Smooth muscle cell (in vitro differentiated cells): ENCODE data around the gene COL25A1. TPM values are rescaled to one million over a fixed set of nuclear protein-coding genes. Genes with fewer than 3 reads are reported as not detected.

Source experiments
- DNase-seq: peaks from one replicate; lab custom pipeline; 2025; ENCODE audit not compliant: unreplicated experiment; lab: John Stamatoyannopoulos, UW
- H2AFZ ChIP-seq: fragments of 200-600 bp; sonication (generic); 2 replicates; pipeline ENCODE4 v1.6.0; 2016; ENCODE audit warnings: antibody characterized with exemption, low read depth, mild to moderate bottlenecking
- H3F3A ChIP-seq: fragments of 200-600 bp; sonication (generic); 2 replicates; pipeline ENCODE4 v1.6.0; 2017; ENCODE audit warnings: antibody characterized with exemption, low read depth
- H3K27ac ChIP-seq: fragments of 200-600 bp; sonication (generic); 2 replicates; pipeline ENCODE4 v1.5.1; 2016; ENCODE audit warnings: low read depth, mild to moderate bottlenecking
- H3K27me3 ChIP-seq: fragments of 200-600 bp; sonication (generic); 2 replicates; pipeline ENCODE4 v1.6.1; 2016; ENCODE audit warnings: low read depth, mild to moderate bottlenecking
- H3K36me3 ChIP-seq: fragments of 200-600 bp; sonication (generic); 2 replicates; pipeline ENCODE4 v1.5.1; 2016; ENCODE audit warnings: low read depth
- H3K4me1 ChIP-seq: fragments of 200-600 bp; sonication (generic); 2 replicates; pipeline ENCODE4 v1.5.1; 2016; ENCODE audit warnings: low read depth
- H3K4me2 ChIP-seq: fragments of 200-600 bp; sonication (generic); 2 replicates; pipeline ENCODE4 v1.6.0; 2016; ENCODE audit warnings: mild to moderate bottlenecking
- H3K4me3 ChIP-seq: fragments of 200-600 bp; sonication (generic); 2 replicates; pipeline ENCODE4 v1.5.1; 2016; ENCODE audit warnings: mild to moderate bottlenecking
- H3K79me2 ChIP-seq: fragments of 200-600 bp; sonication (generic); 2 replicates; pipeline ENCODE4 v1.6.0; 2016; ENCODE audit warnings: low read depth, mild to moderate bottlenecking
- H3K9ac ChIP-seq: fragments of 200-600 bp; sonication (generic); 2 replicates; pipeline ENCODE4 v1.6.0; 2016; ENCODE audit warnings: low read depth
- H3K9me3 ChIP-seq: fragments of 200-600 bp; sonication (generic); replicated peaks from 2 replicates; pipeline ENCODE4 v1.5.1; 2016; ENCODE audit warnings: low read depth
- H4K20me1 ChIP-seq: fragments of 200-600 bp; sonication (generic); 2 replicates; pipeline ENCODE4 v1.6.0; 2016; ENCODE audit warnings: low read depth
- WGBS: methylation state at CpG from one replicate; pipeline ENCODE4 v1.1.7; 2016; ENCODE audit warnings: low lambda C conversion rate; 5-methylcytosine and 5-hydroxymethylcytosine counted together
- polyA plus RNA-seq: library from polyadenylated mRNA; unstranded; fragments of >200 nt; fragmentation: Nextera tagmentation; extraction: Ambion mirVana; gene quantifications from 2 replicates; pipeline ENCODE4 v1.2.1, GENCODE V29; 2016
- total RNA-seq: library from RNA; depleted of rRNA; stranded (reverse); fragments of >200 nt; gene quantifications from 2 replicates; pipeline ENCODE4 v1.2.3, GENCODE V29; 2014
- TF ChIP-seq, protein P1 (sequence below): fragments of 200-600 bp; sonication (generic); IDR thresholded peaks from 2 replicates; pipeline ENCODE4 v1.5.1; 2017; ENCODE audit warnings: borderline replicate concordance, mild to moderate bottlenecking, antibody characterized with exemption; ENCODE audit not compliant: insufficient read depth, poor library complexity, severe bottlenecking

The COL25A1 gene
- total and polyA plus RNA-seq, 2 experiments from 2014 or later = 2.9 to 4.7 TPM

DNA sequence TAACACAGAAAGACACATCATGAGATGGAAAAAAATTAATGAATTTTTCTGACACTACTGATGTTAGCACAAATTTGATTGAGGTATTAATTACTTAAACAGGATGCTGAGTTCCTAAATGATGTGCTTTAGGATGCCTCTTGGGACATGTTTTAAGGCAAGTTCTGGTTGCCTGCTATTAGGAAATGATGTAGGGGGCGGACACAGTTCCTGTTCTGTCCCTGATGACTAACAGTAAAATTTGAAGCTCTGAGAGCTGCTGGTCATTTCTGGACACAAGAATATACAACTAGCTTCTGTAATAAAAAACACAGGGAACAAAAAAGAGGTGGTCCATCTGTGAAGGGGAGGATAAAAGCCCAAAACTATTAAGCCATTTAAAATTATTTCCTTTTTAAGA, 376.4 kb downstream of the COL25A1 start:
- no peaks in the 10 kb centered on the region for H3K27me3 ChIP-seq
- H3K4me2 ChIP-seq = peak overlapping the region; percentile 46
- H3K79me2 ChIP-seq = no peaks in the 10 kb centered on the region
- H3F3A ChIP-seq = peaks cover 7% of the 10 kb centered on the region
- H3K4me3 ChIP-seq = no peak overlapping the region
- TF ChIP-seq, protein P1, sequence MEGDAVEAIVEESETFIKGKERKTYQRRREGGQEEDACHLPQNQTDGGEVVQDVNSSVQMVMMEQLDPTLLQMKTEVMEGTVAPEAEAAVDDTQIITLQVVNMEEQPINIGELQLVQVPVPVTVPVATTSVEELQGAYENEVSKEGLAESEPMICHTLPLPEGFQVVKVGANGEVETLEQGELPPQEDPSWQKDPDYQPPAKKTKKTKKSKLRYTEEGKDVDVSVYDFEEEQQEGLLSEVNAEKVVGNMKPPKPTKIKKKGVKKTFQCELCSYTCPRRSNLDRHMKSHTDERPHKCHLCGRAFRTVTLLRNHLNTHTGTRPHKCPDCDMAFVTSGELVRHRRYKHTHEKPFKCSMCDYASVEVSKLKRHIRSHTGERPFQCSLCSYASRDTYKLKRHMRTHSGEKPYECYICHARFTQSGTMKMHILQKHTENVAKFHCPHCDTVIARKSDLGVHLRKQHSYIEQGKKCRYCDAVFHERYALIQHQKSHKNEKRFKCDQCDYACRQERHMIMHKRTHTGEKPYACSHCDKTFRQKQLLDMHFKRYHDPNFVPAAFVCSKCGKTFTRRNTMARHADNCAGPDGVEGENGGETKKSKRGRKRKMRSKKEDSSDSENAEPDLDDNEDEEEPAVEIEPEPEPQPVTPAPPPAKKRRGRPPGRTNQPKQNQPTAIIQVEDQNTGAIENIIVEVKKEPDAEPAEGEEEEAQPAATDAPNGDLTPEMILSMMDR = no peak
- no peaks in the 10 kb centered on the region for H3K9me3 ChIP-seq
- WGBS = 54% methylated on average over 1 of the region's 1 CpG
- H2AFZ ChIP-seq = no peak overlapping the region
- no peak overlapping the region for H3K9ac ChIP-seq
- no peaks in the 10 kb centered on the region for H3K36me3 ChIP-seq
- DNase-seq = no peak
- peaks cover 8% of the 10 kb centered on the region for H3K4me1 ChIP-seq
- H4K20me1 ChIP-seq = no peaks in the 10 kb centered on the region
- H3K27ac ChIP-seq = peak overlapping the region; percentile 66

DNA sequence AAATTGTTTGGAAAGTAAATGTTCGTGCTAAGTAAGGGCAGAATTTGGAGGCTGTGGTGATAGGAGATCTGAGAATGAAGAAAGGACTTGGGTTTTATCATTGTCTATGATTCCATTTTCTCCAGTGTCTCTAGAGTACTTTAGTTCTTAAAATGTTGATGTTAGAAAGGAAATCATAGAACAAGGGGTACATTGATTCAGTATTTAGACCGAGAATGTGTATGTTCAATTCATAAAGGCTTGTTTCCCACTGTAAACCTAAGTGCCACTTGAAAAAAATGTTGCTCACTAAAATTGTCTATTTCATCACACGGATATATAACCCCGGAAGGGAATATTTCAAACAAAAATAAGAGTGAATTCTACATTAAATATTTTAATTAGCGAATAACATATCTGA, 380.3 kb downstream of the COL25A1 start:
- Histone ChIP-seq H3K9ac (no peak overlapping the region), H4K20me1 (no peaks in the 10 kb centered on the region), H3K27ac (no peak overlapping the region), H3K4me3 (no peak overlapping the region), H2AFZ (peak overlapping the region; percentile 17), H3K9me3 (no peaks in the 10 kb centered on the region), H3K36me3 (no peaks in the 10 kb centered on the region), H3F3A (peaks cover 4% of the 10 kb centered on the region), H3K4me2 (no peak overlapping the region), H3K79me2 (no peaks in the 10 kb centered on the region), H3K4me1 (peaks cover 6% of the 10 kb centered on the region), H3K27me3 (no peaks in the 10 kb centered on the region)
- 95% methylated on average over 5 of the region's 5 CpGs for whole genome bisulfite sequencing
- DNase-seq = no peak
- TF ChIP-seq, protein P1 = no peak

DNA sequence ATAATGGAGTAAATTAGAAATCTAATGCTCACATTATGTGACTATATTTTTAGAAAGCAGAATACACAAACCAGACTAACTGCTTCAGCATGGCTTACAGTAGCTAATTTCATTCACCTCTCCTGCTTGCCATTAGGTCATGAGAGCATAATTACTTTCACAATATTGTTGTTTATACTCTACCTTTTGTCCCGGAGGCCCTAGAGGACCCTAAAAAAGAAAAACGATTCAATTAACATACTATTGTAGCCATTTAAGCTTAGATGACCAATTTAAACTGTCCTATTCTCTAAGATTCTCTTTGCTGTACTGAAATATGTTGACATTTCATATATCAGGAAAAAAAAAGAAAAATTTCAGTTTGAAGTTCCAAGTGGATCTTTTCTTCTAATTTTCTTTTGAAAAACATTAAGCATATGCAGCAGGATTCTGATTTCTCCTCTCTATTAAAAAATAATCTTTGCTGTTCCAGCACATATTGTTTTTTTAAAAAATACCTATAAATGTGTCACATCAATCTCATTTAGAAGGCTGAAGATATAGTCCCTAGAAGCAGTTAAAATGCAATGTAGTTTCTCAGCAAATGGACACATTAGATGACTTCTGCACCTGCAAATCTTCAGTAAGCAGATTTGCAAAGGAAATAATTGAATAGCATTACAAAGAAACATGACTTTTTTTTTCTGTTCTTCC, 381.9 kb downstream of the COL25A1 start:
- no peaks in the 10 kb centered on the region for H3K4me1 ChIP-seq
- H3F3A ChIP-seq = no peaks in the 10 kb centered on the region
- 70% methylated on average over 2 of the region's 2 CpGs for WGBS
- DNase-seq = no peak
- H3K4me3 ChIP-seq = no peak overlapping the region
- no peaks in the 10 kb centered on the region for H3K9me3 ChIP-seq
- no peaks in the 10 kb centered on the region for H3K79me2 ChIP-seq
- H3K27ac ChIP-seq = no peak overlapping the region
- TF ChIP-seq, protein P1 = no peak
- no peak overlapping the region for H3K4me2 ChIP-seq
- H3K36me3 ChIP-seq = no peaks in the 10 kb centered on the region
- no peak overlapping the region for H3K9ac ChIP-seq
- H4K20me1 ChIP-seq = no peaks in the 10 kb centered on the region
- no peaks in the 10 kb centered on the region for H3K27me3 ChIP-seq
- no peak overlapping the region for H2AFZ ChIP-seq
